K562 (cell line): ENCODE results near the gene LRIT1. TPM values are rescaled to one million over a fixed set of nuclear protein-coding genes. Genes with fewer than 3 reads are reported as not detected.

ENCODE experiments used
- ARHGAP35 ChIP-seq: fragments of 450-650 bp; IDR thresholded peaks from 2 replicates; pipeline ENCODE4 v1.6.1; 2018; ENCODE audit not compliant: partially characterized antibody
- CEBPG ChIP-seq, 3 experiments: fragments of 200-800 bp in 1 of 3; sonication (Bioruptor generic) in 1 of 3; sonication (generic) in 1 of 3; formaldehyde crosslinking in 1 of 3; IDR thresholded peaks in 2 of 3; conservative IDR thresholded peaks in 1 of 3; 2 replicates each; pipeline versions ENCODE4 v1.6.1 to v1.8.0; 2016 to 2022; ENCODE audit warnings: missing compliant biosample characterization in 2 of 3, missing genetic modification characterization in 2 of 3, mild to moderate bottlenecking in 1 of 3, missing genetic modification reagents in 1 of 3
- CEBPZ ChIP-seq: fragments of 150-350 bp; IDR thresholded peaks from 2 replicates; pipeline ENCODE4 v1.6.1; 2014; ENCODE audit warnings: low read depth, mild to moderate bottlenecking, low read length, borderline replicate concordance
- LEF1 ChIP-seq: fragments of 450-650 bp; IDR thresholded peaks from 2 replicates; pipeline ENCODE4 v1.6.1; 2016; ENCODE audit warnings: mild to moderate bottlenecking
- SIN3A ChIP-seq, 2 experiments: fragments of 150-350 bp in 1 of 2; IDR thresholded peaks; 2 replicates each; pipeline ENCODE4 v1.6.1; 2011 to 2016; ENCODE audit warnings: borderline replicate concordance in 2 of 2, low read depth in 2 of 2, low read length in 2 of 2, mild to moderate bottlenecking in 2 of 2, moderate library complexity in 2 of 2; ENCODE audit not compliant: control insufficient read depth in 1 of 2
- ZFX ChIP-seq: sonication (generic); formaldehyde crosslinking; IDR thresholded peaks from 2 replicates; pipeline ENCODE4 v1.8.0; 2022; ENCODE audit warnings: mild to moderate bottlenecking, missing genetic modification reagents, moderate library complexity
- ZNF79 ChIP-seq: fragments of 250-450 bp; sonication (Bioruptor Pico); IDR thresholded peaks from 2 replicates; pipeline ENCODE4 v1.4.0; 2020; ENCODE audit warnings: low read depth, mild to moderate bottlenecking, moderate library complexity
- polyA plus RNA-seq, 8 experiments: library from polyadenylated mRNA; depleted of rRNA in 4 of 8; stranded (reverse) in 5 of 8; unstranded in 3 of 8; fragments of >200 nt; fragmentation: Nextera tagmentation in 2 of 8; fragmentation: Illumina TruSeq in 1 of 8; extraction: Ambion mirVana in 2 of 8; extraction: Trizol in 1 of 8; gene quantifications; 2 replicates each; pipeline versions ENCODE4 v1.2.1 to v1.2.3, GENCODE V29; 2011 to 2014; ENCODE audit warnings: inconsistent platforms in 1 of 8, missing spikeins in 1 of 8
- total RNA-seq, 7 experiments: library from RNA; depleted of rRNA in 6 of 7; stranded (reverse); fragments of >200 nt in 6 of 7; fragmentation: Illumina TruSeq in 2 of 7; extraction: Trizol in 2 of 7; gene quantifications; 2 replicates each; pipeline versions ENCODE4 v1.2.1 to v1.2.3, GENCODE V29; 2011 to 2021; ENCODE audit warnings: low replicate concordance in 1 of 7
- TF ChIP-seq, protein P1 (sequence below): fragments of 450-650 bp; formaldehyde crosslinking; IDR thresholded peaks from 2 replicates; pipeline ENCODE4 v1.4.0; 2020; ENCODE audit warnings: mild to moderate bottlenecking, moderate library complexity
- TF ChIP-seq, protein P2 (sequence below), 2 experiments: IDR thresholded peaks in 1 of 2; conservative IDR thresholded peaks in 1 of 2; 2 replicates each; pipeline ENCODE4 v1.6.1; 2016; ENCODE audit warnings: low read depth in 2 of 2, mild to moderate bottlenecking in 1 of 2, missing compliant biosample characterization in 1 of 2, missing genetic modification characterization in 1 of 2, moderate library complexity in 1 of 2

The LRIT1 gene
- total and polyA plus RNA-seq, 9 of the 15 experiments (the other 6 are each of a cell fraction or from before 2014, with no cell fraction given) = not detected

DNA sequence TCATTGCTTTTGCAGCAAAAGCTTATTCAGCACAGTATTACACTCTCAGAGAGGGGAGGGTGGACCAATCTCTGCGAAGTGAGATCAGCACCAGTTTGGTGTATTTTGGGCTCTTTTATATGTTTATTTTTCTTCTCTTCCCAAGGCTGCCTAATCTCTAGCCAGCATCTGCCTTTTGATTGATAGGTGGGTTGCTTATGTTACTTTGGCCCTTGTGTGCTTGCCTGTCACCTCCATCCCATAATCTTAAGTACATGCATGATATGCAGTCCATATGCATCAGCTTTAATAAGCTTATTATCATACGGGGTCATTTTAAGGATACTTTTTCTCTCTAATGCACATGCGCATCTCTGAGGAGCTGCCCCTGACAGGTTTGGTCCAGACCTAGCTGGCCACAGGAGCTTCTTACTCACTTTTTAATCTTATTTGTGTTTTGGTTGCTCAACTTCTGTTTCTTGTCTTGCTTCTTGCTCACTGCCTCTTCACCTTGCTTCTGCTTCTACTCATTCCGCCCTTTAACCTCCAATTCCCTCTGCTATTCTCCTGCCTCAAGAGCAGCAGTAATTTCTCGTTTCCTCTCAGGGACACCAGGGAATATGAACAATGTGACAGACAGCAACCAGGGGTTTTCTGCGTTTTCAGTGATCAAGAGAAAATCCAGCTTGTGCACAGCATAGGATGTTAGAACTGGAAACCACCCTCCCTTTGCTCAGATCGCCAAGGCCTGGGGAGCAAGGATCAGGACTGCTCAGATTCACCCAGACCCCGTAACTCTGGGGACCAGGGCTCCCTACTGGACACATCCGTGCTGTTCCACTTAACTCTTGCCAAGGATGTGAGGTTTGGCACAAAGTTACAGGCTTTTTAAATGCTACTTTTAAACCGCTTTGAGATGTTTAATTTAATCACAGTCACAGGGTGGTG is 13.5 kb upstream of the LRIT1 start (continued):
- TF ChIP-seq, protein P1, sequence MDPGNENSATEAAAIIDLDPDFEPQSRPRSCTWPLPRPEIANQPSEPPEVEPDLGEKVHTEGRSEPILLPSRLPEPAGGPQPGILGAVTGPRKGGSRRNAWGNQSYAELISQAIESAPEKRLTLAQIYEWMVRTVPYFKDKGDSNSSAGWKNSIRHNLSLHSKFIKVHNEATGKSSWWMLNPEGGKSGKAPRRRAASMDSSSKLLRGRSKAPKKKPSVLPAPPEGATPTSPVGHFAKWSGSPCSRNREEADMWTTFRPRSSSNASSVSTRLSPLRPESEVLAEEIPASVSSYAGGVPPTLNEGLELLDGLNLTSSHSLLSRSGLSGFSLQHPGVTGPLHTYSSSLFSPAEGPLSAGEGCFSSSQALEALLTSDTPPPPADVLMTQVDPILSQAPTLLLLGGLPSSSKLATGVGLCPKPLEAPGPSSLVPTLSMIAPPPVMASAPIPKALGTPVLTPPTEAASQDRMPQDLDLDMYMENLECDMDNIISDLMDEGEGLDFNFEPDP (CRISPR knock-in tag) = no peak
- TF ChIP-seq SIN3A (IDR thresholded peaks at IDR 0.05; ENCODE audit: borderline replicate concordance in 2 of 2, control insufficient read depth in 1 of 2, low read depth in 2 of 2, low read length in 2 of 2) (no peak), LEF1 (peak; percentile 34; the same call in 1 of the 2 replicates), CEBPG (CRISPR knock-in tag; IDR thresholded peaks at IDR 0.05) (no peak), CEBPG (tag; conservative IDR thresholded peaks at IDR 0.05 in 1 of 2, IDR thresholded peaks at IDR 0.05 in 1 of 2) (peak in 1 of 2 experiments; percentile 30; a peak in 1 of 4 replicates), ARHGAP35 (no peak), ZNF79 (CRISPR knock-in tag) (no peak), CEBPZ (no peak), ZFX (CRISPR knock-in tag) (no peak)
- TF ChIP-seq, protein P2, sequence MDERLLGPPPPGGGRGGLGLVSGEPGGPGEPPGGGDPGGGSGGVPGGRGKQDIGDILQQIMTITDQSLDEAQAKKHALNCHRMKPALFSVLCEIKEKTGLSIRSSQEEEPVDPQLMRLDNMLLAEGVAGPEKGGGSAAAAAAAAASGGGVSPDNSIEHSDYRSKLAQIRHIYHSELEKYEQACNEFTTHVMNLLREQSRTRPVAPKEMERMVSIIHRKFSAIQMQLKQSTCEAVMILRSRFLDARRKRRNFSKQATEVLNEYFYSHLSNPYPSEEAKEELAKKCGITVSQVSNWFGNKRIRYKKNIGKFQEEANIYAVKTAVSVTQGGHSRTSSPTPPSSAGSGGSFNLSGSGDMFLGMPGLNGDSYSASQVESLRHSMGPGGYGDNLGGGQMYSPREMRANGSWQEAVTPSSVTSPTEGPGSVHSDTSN (CRISPR knock-in tag; IDR thresholded peaks at IDR 0.05; ENCODE audit: low read depth) = no peak
- TF ChIP-seq, protein P2 (tag; conservative IDR thresholded peaks at IDR 0.05; ENCODE audit: low read depth) = peak; percentile 58
